NCI-H2171 treated with DMSO at 0.1 percent for 48 hours (cell line): Measurements from ENCODE around the gene CAB39L.

Source experiments
- DNase-seq: peaks from one replicate; lab custom pipeline; 2025; lab: John Stamatoyannopoulos, UW

CAB39L gene

DNA sequence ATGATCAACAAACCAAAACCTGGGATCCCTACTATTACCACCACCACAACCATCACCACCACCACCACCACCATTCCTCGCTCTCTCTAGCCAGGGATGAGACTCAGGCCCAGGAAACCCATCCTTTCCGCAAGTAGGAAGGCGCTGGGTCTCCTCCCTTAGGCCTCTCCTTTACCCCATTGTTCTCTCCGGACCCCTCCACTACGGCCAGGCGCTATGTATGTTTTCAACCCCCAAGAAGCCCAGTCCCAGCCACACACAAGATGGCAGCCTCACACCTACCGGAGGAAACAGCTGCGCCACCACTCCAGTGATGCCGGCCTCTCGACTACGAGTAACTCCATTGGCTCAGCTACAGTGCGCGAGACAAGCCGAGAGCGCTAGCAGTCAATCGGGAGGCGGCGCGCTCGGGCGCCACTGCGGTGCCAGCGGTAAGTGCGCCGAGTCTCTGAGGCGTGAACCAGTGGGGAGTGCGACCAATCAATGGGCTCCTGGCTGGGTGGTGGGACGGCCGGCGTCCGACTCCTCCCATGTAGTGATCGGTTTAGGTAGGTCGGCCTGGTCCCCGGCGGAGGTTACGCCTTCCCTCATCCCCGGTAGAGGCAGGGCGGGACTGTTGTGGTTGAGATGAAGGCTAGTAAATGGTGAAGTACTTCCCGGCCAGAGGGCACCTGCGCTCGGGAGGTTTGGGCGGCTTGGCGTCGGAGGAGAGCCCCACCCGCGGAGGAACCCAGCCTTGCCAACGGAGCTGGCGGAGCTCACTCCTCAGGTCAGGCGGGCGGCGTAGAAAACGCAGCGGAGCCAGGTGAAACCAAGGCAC lies at the start of gene CAB39L, which contains the start of gene SETDB2:
Gene CAB39L, minus strand, starts transcription at position 361 of the 820 bp plus-strand sequence. CDS start 61,154 bp downstream, outside the sequence.
Gene SETDB2, plus strand, starts transcription at position 571 of the 820 bp plus-strand sequence. CDS start 7,620 bp downstream, outside the sequence.
- DNase-seq = peak; percentile 98

DNA sequence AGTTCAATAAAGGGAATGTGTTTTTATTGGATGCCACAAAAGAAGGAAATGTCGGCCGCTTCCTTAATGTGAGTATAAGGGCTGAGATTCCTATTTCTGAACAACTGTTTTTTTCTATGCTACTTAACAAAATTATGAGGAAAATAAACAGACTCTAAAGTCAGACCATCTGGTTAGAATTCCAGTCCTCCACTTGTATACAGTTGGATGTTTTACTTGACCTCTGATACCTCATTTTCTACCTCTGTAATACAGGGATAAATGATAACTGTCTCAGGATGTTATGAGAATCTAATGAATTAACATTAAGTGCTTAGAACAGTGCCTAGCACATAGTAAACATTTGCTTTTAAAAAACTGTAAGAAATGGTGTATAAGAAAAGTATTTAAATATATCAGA lies 44.7 kb upstream of the CAB39L start:
- DNase-seq = no peak

DNA sequence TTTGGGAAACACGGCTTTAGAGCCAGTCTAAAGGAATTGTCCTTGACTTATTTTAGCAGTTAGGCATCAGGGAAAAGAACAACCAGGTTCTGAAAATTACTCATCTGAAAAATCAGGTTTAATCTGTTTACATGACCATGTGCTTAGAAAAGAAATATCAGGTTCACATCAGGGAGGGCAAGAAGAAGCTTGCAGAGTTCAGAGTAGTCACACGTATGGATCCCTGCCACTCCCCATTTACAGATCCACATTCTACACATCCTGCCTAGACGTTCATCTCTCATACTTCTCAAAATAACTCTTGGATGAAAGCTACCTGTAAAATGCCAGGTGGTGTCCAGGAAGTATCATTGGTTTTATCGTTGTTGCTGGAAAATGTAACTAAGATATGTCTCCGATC lies 37.9 kb upstream of the CAB39L start:
- no peak for DNase-seq

DNA sequence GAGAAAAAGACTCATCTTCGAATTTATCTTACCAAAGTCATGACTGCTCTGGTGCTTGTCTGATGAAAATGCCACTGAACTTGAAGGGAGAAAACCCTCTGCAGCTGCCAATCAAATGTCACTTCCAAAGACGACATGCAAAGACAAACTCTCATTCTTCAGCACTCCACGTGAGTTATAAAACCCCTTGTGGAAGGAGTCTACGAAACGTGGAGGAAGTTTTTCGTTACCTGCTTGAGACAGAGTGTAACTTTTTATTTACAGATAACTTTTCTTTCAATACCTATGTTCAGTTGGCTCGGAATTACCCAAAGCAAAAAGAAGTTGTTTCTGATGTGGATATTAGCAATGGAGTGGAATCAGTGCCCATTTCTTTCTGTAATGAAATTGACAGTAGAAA lies 32.7 kb upstream of the CAB39L start:
- DNase-seq = no peak

DNA sequence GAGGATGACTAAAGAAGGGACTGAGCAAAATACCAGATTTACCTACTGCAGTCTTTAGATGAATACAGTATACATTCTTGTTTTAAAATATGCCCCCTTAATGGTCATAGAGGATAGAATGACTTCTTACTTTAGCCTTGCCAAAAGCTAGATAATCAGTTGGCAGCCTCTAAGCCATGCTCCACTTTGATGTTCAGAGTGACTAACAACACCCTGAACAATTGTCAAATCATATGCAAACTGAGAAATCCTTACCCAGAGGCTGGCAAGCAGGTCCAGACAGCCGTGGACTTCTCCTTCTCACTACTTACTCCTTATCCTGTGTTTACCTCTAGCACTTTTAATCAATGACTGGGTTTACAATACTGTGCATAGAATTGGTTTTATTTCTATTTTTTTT lies 28.3 kb upstream of the CAB39L start:
- DNase-seq = no peak

DNA sequence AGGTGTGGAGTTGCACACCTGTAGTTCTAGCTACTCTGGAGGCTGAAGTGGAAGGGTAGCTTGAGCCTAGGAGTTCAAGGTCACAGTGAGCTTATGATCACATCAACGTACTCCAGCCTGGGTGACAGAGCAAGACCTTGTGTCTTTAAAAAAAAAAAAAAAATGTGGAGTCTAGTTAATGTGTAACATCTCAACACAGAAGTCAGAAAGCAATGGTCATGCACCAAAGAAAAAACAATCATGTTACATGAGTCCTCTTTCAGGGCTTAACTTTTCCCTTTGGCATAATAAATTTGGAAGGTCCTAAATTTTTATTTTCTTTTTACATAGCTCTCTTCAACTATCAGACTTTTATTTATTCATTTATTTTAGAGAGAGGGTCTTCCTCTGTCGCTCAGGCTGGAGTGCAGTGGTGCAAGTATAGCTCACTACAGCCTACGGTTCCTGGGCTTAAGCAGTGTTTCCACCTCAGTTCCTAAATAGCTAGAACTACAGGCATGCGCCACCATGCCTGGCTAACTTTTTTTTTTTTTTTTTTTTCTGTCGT lies 22.5 kb upstream of the CAB39L start:
- no peak for DNase-seq

DNA sequence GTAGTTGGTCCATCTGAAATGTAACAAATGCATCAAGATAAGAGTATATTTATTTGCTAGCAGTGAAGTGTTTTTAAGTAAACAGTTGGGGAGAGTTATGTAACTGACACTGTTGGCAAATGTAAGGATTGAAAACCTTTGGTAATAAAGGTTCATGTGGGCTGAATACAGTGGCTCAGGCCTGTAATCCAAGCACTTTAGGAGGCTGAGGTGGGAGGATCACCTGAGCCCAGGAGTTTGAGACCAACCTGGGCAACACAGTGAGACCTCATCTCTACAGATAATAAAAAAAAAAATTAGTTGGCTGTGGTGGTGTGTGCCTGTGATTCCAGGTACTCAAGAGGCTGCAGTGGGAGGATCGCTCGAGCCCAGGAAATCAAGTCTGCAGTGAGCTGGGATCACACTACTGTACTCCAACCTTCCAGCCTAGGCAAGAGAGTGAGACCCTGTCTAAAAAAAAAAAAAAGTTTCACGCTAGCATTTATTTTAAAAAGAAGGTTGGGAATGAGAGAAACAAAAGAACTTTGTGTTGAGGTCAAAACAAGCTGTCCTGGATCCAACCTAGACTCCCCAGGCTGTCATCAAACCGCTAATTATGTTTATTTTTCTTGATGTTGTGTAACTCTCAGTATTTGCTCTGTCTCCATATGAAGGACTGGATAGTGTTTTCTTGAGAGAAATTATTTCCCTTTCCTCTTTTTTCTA lies 20.9 kb upstream of the CAB39L start:
- no peak for DNase-seq

DNA sequence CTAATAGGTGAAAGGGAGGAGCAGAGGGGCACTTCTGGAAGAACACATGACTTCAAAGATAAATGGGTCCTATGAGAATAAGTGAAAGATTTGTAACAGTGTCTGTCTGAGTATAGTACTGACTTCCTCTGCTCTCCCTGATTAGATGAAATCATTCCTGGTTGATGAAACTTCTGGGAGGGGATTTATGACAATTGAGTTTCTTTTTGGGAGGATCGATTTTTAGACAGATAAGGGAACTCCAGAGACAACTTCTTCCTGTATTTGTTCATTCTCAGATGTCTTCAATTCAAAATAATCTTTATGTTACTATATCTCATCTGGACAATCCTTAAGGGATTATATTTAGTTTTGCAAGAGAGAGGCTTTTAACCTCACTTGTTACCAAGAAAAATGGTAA lies 20.2 kb upstream of the CAB39L start:
- DNase-seq = no peak

DNA sequence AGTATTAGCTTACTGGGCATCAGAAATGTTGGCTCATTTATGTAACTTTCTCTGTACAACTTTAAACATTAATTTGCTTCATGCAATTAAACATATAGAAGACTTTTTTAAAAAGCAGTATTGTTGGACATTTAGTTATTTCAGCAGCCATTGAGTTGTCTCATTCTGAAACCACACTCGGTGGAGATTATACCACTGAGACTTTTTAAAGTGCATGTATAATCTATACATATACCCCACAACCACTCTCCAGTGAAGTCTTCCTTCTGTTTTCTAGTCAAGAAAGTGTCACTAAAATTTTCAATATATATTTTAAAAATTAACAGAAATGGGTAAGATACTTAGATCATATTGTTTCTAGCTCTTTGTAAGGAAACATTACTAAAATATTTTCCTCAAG lies 15.7 kb upstream of the CAB39L start:
- DNase-seq = no peak

DNA sequence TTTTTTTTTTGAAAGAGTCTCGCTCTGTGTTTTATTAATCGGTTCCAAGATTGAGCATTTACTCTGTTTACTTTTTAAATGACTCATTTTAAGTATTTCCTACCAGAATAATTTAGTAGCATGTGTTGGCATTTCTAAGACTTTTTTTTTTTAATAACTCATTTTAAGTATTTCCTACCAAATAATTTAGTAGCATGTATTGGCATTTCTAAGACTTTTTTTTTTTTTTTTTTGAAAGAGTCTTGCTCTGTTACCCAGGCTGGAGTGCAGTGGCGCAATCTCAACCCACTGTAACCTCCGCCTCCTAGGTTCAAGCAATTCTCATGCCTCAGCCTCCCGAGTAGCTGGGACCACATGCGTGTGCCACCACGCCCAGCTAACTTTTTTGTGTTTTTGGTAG lies 13.4 kb upstream of the CAB39L start:
- DNase-seq = no peak

DNA sequence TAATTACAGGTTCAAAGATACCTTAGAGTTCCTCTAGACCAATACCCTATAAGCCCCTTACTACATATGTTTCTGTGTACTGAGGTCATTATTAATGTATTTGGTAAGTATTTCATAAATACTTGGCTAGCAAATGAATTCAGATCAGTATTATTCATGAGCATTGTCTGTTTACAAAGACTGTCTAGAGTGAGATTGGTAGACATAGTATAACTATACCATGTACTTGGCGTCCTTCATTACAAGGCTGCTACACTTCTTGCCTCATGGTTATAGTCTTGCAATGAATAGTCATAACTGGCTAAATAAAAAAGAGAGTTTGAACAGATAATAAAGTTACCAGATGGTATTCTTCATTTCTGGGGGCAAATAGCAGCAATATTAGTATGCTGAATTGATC lies 12.3 kb upstream of the CAB39L start:
- DNase-seq = no peak

DNA sequence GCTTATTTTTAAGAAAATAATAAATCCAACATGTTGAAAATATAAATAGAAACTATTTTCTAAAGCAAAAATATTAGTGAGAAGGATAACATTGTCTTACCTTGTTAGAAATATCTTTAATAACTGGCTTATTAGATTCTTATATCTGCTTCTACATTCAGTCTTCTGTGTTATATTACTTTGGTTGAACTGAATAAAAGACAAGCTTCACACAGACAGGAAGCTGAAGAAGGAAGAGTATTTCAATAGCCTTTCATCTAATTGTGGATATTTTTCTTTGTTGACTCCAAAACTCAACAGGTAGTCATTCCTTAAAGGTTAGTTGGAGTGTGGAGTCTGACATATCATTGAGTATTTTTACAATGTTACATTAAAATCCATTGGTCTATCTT lies 11.1 kb upstream of the CAB39L start:
- no peak for DNase-seq

DNA sequence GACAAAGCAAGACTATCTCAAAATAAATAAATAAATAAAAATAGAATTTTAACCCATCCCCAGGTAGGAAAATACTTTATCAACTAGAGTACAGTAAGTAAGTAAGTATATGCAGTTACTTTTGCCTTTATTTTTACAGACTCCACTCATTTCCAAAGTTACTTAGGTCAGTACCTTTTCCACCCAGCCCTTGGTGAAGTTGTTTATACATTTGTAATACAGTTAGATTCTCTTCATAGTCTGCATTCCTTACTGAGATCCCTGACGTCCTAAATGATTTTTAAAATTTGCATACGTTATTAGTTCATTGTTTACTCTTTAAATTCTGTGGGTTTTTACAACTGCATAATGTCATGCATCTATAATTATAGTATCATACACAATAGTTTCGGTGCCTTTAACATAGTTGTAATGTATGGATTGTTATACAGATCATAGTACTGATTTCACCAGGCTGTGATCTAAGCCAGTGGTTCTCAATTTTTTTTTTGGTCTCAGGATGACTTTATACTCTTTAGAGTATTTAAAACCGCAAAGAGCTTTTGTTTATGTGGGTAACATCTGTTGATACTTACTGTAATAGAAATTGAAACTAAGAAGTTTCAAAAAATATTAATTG lies 10.6 kb upstream of the CAB39L start:
- DNase-seq = no peak

DNA sequence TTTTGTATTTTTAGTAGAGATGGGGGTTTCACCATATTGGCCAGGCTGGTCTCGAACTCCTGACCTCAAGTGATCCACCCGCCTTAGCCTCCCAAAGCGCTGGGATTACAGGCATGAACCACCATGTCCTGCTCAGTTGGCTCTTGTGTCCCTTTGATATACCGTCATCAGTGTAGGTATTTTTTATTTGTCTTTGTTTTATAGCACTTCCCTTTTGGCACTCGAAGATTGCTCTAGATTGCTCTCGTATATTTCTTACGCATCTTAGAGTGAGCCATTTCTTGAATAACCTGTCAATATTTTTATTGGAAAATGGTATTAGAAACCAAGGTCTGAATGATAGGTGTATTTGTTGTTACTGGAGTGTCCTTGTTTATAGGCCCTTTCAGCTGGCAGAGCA lies 9.6 kb upstream of the CAB39L start:
- DNase-seq = no peak

DNA sequence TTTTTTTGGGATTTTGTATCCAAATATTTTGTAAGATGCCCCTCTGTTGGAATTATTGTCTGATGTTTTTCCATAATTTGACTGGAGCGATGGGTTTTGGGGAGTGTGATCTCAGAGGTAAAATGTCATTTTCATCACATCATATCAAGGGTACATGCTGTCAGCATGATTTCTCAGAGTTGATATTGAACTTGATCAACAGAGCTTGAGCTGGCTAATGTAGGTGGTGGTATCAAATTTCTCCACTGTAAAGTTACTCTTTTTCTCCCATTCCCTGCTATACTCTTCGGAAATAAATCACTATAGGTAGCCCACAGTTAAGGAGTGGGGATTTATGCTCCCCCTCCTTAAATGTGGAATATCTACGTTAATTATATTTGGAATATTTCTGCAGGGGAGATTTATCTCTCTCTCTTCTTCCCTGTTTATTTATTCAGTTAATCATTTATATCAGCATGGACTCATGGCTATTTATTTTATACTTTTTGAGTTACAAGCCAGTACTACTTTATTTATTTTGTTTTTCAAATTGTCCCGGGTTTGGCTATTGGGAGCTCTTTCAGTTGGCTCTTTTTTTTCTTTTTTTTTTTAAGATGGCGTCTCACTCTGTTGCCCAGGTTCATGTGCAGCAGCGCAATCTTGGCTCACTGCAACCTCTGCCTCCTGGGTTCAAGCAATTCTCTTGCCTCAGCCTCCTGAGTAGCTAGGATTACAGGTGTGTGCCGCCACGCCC lies 9.0 kb upstream of the CAB39L start:
- no peak for DNase-seq

DNA sequence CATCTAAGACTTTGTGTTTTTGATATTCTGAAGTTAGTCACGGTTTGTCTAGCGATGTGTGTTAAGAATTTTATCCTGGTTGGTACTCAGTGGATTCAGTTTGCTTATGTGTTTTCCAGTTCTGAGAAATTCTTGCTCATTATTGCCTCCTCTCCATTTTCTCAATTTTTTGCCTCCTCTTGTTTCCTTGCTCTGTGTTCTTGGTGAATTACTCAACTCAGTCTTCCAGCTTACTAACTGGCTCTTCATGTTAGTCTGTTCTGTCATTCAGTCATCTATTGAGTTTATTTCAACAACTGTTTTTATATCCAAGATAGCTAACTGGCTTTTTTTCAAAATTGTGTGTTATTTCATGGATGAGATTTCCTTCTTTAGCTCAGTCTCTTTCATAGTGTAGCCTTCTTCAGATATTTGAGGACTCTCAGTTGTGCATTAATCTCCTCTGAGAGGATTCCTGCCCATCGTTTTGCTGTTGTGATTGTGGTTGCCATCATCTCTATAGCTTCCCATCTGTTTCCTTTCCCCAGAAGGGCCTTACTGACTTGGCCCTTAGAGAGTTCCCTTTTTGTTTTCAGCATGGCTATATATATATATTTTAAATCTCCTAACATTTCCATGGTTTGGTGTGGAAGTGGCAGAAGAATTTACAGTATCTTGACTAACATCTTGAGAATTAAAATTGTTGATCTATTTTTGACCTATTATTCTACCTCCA lies 6.4 kb upstream of the CAB39L start:
- no peak for DNase-seq

DNA sequence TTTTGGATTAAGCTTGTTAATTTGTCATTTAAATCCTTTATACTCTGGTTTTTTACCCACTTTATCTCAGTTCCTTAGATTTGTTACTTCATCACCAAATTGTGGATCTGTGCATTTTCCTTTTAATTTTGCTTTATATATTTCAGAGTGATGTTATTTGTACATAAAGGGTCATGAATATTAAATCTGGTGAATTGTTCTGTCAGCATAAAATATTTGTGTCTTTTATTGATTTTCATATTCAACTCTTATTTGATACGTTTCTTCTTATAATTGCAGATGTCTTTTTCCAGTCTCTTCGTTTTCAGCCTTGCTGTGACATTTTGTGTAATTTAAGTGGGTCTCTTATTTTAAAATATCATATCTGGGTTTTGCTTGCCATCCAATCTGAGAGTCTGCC lies 4.9 kb upstream of the CAB39L start:
- DNase-seq = no peak

DNA sequence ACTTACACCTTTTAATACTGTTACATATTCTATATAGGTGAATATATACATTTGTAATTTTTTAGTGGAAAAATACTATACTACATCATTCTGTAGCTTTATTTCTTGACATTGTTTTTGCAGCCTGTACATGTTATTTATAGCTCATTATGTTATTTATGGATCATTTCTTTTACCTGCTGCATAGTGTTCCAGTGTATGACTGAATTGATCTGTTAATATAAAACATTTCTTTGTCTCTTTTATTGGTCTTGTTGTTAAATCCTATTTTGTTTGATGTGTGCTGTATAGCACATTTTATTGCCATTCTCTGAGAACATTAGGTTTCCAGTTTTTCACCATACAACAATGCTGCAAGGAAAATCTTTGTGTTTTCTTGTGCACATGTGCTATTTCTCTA lies 2.6 kb upstream of the CAB39L start:
- no peak for DNase-seq

DNA sequence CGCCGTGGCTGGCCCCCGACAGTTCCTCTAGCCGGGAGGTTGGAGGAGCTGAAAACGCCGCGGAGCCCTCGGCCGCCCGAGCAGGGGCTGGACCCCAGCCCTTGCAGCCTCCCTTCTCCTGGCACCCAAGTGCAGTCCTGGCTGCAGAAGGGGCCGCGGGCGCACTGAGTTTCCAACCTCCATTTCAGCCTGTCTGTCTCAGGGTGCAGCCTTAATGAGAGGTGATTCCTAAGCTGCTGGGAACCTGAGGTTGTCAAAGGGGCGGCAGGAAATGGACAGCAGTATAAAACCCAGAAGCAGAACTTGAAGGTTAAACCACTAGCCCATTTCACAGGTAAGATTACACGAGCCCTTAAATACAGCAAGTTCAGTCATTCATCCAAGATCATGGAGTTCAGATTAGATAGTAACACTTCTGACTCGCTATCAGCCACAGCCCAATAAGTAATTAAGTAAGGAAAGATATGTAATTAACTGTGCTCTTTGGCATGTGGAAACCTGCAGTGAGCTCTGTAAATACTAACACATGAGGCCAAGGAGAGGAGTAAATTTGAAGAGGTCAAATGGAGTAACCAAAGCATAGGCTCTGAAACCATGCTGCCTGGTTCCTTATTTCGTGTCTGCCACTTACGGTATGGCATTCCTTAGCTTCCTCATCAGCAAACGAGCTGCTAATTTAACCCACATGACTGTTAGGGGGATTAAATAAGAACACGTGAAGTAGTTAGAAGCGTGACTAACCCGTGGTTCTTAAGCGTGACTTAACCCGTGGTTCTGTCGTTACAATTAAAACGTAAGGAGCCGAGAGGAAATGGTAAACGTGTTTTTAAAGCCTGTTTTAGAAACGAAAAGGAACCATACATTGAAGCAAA lies 896 bp upstream of the CAB39L start:
- peak; percentile 56 for DNase-seq

DNA sequence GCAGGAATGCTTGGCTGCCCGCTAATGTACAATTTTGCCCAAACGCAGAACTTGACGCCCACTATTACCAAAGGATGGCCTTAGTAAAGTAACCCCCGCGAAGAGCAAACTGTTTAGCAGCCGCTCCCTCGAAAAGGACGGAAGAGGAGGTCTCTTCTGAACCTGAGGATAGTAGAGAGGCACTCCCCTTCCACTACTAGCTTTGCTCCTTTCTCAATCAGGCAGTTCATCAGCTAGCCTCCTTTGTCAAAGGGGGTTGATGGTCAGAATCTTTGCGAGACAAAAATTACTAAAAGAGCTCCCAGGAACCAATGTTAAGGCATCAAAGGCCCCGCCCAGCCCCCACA lies 534 bp downstream of the CAB39L start:
- peak; percentile 71 for DNase-seq
